Measurements from ENCODE around the gene ARF4.
"Not testable (repeated sequence)": the region's sequence is repeated elsewhere in the genome, so short reads cannot be mapped to it uniquely, and the experiment has no call there.

ARF4 gene

DNA sequence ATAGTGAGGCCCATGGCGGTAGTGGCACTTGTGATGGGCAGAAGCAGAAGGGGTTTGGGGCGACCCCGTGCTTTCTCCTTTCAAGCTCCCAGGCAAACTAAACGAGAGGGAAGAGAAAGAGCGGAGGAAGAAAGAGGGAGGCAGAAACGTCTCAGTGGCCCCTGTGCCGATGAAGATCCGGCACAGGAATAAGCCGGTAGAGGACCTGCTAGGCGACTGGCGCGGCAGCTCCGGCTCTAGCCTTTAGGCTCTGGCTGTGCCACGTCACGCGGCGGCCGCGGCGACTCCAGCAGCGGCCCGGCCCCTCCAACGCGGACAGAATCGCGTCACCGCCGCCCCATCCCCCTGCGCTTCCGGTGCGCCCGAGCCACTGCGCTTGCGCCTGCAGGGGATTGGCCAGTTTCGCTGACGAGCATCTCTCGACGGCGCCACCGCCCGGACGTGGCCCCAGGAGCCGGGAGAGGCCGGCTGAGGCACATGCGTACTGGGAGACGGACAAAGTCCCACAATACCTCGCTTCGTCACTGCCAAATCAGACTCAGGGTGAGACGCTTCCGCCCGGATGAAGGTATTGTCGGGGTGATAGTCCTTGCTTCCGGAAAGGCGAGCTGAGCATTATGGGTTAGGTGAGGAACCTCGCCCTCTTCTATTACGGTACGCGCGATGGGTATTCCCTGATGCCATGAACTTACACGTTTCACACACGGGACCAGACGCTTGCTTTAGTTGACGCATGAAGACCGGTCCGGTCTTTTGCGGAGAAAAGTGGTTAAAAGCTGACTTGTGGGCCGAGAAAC is at the start of gene ARF4:
Gene ARF4, minus strand, starts transcription at position 218 of the 797 bp plus-strand sequence. Its CDS starts 204 bp downstream, at position 14.
- Histone ChIP-seq H3K4me1 (ENCODE audit: control insufficient read depth, insufficient read depth, low read length) (peaks cover 26% of the 10 kb centered on the region), H3K9me3 (ENCODE audit: control insufficient read depth in 2 of 2, low read length in 2 of 2) (no peaks in the 10 kb centered on the region)

DNA sequence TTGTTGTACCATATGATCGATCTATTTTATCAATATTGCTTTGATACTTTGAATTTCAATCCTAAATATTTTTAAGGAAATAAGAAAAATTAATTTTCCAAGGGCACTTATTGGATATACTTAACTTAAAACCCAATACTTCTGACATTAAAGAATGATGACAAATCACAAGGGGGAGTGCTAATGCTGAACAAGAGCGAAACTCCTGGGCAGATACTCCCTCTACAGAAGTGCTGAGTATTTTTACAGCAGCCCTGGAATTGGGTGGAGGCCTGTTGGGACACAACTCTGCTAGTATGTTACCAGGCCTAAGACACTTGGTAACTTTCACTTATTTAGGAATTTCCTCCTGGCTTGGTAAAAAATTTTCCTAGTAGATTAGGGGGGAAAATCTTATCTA is 49.6 kb upstream of the ARF4 start:
- H3K27me3 ChIP-seq (ENCODE audit: control insufficient read depth in 1 of 2, insufficient read depth in 2 of 2, low read length in 2 of 2), result no peaks in the 10 kb centered on the region
- no peak overlapping the region for H3K27ac ChIP-seq (ENCODE audit: low read length)
- H3K36me3 ChIP-seq (ENCODE audit: control insufficient read depth in 2 of 2, insufficient read depth in 2 of 2, low read length in 2 of 2), result peaks cover 25% of the 10 kb centered on the region in 2 donors
- H3K4me1 ChIP-seq (ENCODE audit: control insufficient read depth, insufficient read depth, low read length), result peaks cover 4% of the 10 kb centered on the region
- H3K4me3 ChIP-seq (ENCODE audit: low read length in 2 of 2), result no peak overlapping the region
- H3K9ac ChIP-seq (ENCODE audit: low read length in 2 of 2), result no peak overlapping the region
- no peaks in the 10 kb centered on the region for H3K9me3 ChIP-seq (ENCODE audit: control insufficient read depth in 2 of 2, low read length in 2 of 2)

More for the DNA sequence above, at the start of gene ARF4:
- Histone ChIP-seq H3K4me3 (ENCODE audit: low read length in 2 of 2) (peak within 1 kb of the TSS; percentile 99), H3K36me3 (ENCODE audit: control insufficient read depth in 2 of 2, insufficient read depth in 2 of 2, low read length in 2 of 2) (peaks cover 0 to 6% of the 10 kb centered on the region in 2 donors), H3K27me3 (ENCODE audit: control insufficient read depth in 1 of 2, insufficient read depth in 2 of 2, low read length in 2 of 2) (no peaks in the 10 kb centered on the region), H3K27ac (ENCODE audit: low read length) (peak within 1 kb of the TSS; percentile 99), H3K9ac (ENCODE audit: low read length in 2 of 2) (peak within 1 kb of the TSS; percentile 100)

DNA sequence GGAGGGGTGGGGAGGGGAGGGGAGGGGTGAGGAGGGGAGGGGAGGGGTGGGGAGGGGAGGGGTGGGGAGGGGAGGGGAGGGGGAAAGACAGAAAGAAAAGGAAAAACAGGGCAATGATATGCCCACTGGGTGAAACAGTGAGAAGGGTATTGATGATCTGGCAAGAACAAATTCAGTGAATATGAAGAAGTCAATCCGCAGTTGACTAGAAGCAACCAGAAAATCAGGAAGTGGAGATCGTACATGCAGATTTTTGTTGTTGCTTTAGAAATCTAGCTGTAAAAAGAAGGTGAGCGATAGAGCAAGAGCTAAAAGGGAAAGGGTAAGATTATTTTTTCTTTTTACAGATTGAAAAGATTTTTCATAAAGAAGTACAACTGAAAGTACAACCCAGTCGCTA is 47.6 kb upstream of the ARF4 start:
- Histone ChIP-seq H3K9ac (ENCODE audit: low read length in 2 of 2) (no peak overlapping the region), H3K27me3 (ENCODE audit: control insufficient read depth in 1 of 2, insufficient read depth in 2 of 2, low read length in 2 of 2) (no peaks in the 10 kb centered on the region), H3K4me1 (ENCODE audit: control insufficient read depth, insufficient read depth, low read length) (peaks cover 4% of the 10 kb centered on the region), H3K27ac (ENCODE audit: low read length) (no peak overlapping the region), H3K36me3 (ENCODE audit: control insufficient read depth in 2 of 2, insufficient read depth in 2 of 2, low read length in 2 of 2) (peaks cover 25 to 26% of the 10 kb centered on the region in 2 donors), H3K4me3 (ENCODE audit: low read length in 2 of 2) (no peak overlapping the region), H3K9me3 (ENCODE audit: control insufficient read depth in 2 of 2, low read length in 2 of 2) (no peaks in the 10 kb centered on the region)

DNA sequence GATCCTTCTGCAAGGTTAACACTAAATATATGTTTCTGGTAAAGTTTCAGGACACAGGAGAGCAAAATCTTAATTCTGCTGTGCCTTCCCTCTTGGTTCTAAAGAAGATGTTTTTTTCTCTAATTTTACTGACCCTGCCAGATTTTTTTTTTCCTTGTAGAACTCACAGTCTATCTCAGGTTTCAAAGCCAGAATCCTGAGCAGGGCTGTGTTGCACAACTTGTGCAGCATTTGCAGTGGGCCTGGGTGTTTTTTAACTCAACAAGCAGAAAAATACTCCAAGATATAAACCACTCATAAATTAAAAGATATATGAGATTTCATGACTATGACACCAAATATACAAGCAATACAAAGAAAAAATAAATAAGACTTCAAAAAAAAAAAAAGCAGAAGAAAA is 40.2 kb upstream of the ARF4 start:
- Histone ChIP-seq H3K9me3 (ENCODE audit: control insufficient read depth in 2 of 2, low read length in 2 of 2) (no peaks in the 10 kb centered on the region), H3K27me3 (ENCODE audit: control insufficient read depth in 1 of 2, insufficient read depth in 2 of 2, low read length in 2 of 2) (no peaks in the 10 kb centered on the region), H3K4me3 (ENCODE audit: low read length in 2 of 2) (no peak overlapping the region), H3K27ac (ENCODE audit: low read length) (no peak overlapping the region), H3K36me3 (ENCODE audit: control insufficient read depth in 2 of 2, insufficient read depth in 2 of 2, low read length in 2 of 2) (peaks cover 22 to 33% of the 10 kb centered on the region in 2 donors), H3K9ac (ENCODE audit: low read length in 2 of 2) (no peak overlapping the region), H3K4me1 (ENCODE audit: control insufficient read depth, insufficient read depth, low read length) (no peaks in the 10 kb centered on the region)

DNA sequence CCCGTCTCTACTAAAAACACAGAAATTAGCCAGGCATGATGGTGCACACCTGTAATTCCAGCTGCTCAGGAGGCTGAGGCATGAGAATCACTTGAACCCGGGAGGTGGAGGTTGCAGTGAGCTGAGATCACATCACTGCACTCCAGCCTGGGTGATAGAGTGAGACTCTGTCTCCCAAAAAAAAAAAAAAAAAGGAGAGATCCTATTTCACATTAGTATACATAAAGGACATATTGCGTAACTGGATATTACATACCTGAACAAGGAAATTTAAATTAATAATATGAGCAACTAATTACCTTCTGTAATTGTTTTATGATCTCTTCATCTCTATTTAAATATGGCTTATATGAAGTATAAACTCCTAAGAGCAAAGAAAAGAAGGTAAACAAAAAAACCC is 37.1 kb upstream of the ARF4 start:
- not testable (repeated sequence) for H3K9me3 ChIP-seq (ENCODE audit: control insufficient read depth in 2 of 2, low read length in 2 of 2); H3K27ac ChIP-seq (ENCODE audit: low read length); H3K27me3 ChIP-seq (ENCODE audit: control insufficient read depth in 1 of 2, insufficient read depth in 2 of 2, low read length in 2 of 2); H3K4me1 ChIP-seq (ENCODE audit: control insufficient read depth, insufficient read depth, low read length); H3K9ac ChIP-seq (ENCODE audit: low read length in 2 of 2); H3K4me3 ChIP-seq (ENCODE audit: low read length in 2 of 2)
- peaks cover 21 to 24% of the 10 kb centered on the region in 2 donors for H3K36me3 ChIP-seq (ENCODE audit: control insufficient read depth in 2 of 2, insufficient read depth in 2 of 2, low read length in 2 of 2)

DNA sequence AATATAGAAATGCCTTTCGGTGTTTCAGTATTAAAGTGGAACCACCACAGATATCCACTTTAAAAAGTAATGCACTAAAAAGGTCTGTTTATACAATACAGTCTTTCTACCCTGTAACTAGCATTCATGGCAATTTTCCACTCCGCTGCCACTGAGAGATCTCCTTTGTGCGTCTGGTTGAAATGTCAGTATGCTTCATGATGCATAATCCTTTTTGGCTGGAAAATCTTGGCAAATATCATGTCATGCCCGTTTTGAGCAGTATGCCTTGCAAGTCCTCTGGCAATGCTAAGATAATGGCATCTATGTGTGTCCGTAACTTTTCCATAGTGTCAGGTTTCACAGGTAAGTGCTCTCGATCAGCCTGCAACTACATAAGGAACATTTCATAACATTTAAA is 30.8 kb upstream of the ARF4 start:
- Histone ChIP-seq H3K27ac (ENCODE audit: low read length) (no peak overlapping the region), H3K4me3 (ENCODE audit: low read length in 2 of 2) (no peak overlapping the region), H3K27me3 (ENCODE audit: control insufficient read depth in 1 of 2, insufficient read depth in 2 of 2, low read length in 2 of 2) (no peaks in the 10 kb centered on the region), H3K4me1 (ENCODE audit: control insufficient read depth, insufficient read depth, low read length) (no peaks in the 10 kb centered on the region), H3K9me3 (ENCODE audit: control insufficient read depth in 2 of 2, low read length in 2 of 2) (no peaks in the 10 kb centered on the region), H3K9ac (ENCODE audit: low read length in 2 of 2) (no peak overlapping the region), H3K36me3 (ENCODE audit: control insufficient read depth in 2 of 2, insufficient read depth in 2 of 2, low read length in 2 of 2) (peaks cover 17 to 20% of the 10 kb centered on the region in 2 donors)

DNA sequence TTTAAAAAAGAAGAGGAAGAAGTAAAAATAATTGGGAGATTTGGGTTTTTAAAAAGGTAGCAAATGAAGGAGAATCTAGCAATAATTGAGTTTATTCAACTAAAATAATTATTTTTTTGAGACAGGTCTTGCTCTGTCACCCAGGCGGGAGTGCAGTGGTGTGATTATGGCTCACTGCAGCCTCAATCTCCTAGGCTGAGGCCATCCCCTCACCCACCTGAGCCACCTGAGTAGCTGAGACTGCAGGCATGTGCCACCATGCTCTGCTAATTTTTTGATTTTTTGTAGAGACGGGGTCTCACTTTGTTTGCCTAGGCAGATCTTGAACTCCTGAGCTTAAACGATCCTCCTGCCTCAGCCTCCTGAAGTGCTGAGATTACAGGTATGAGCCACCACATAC is 27.7 kb upstream of the ARF4 start:
- Histone ChIP-seq H3K4me1 (ENCODE audit: control insufficient read depth, insufficient read depth, low read length) (no peaks in the 10 kb centered on the region), H3K27me3 (ENCODE audit: control insufficient read depth in 1 of 2, insufficient read depth in 2 of 2, low read length in 2 of 2) (no peaks in the 10 kb centered on the region), H3K9me3 (ENCODE audit: control insufficient read depth in 2 of 2, low read length in 2 of 2) (no peaks in the 10 kb centered on the region), H3K36me3 (ENCODE audit: control insufficient read depth in 2 of 2, insufficient read depth in 2 of 2, low read length in 2 of 2) (peaks cover 6 to 15% of the 10 kb centered on the region in 2 donors), H3K27ac (ENCODE audit: low read length) (no peak overlapping the region), H3K9ac (ENCODE audit: low read length in 2 of 2) (no peak overlapping the region), H3K4me3 (ENCODE audit: low read length in 2 of 2) (no peak overlapping the region)

DNA sequence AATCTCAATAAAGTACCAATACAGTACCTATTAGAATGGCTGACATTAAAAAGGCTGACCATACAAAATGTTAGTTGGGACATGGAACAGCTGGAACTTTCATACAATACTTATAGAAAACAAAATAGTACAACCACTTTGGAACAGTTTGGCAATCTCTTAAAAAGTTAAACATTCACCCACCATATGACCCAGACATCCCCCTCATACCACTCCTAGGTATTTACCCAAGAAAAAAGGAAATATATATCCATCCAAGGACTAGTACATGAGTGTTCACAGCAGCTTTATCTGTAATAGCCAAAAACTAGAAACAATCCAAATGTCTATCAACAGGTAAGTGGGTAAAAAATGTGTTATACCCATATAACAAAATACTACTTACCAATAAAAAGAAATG is 25.2 kb upstream of the ARF4 start:
- no peaks in the 10 kb centered on the region for H3K4me1 ChIP-seq (ENCODE audit: control insufficient read depth, insufficient read depth, low read length)
- H3K9me3 ChIP-seq (ENCODE audit: control insufficient read depth in 2 of 2, low read length in 2 of 2), result no peaks in the 10 kb centered on the region
- H3K27me3 ChIP-seq (ENCODE audit: control insufficient read depth in 1 of 2, insufficient read depth in 2 of 2, low read length in 2 of 2), result no peaks in the 10 kb centered on the region
- peaks cover 5 to 12% of the 10 kb centered on the region in 2 donors for H3K36me3 ChIP-seq (ENCODE audit: control insufficient read depth in 2 of 2, insufficient read depth in 2 of 2, low read length in 2 of 2)
- H3K4me3 ChIP-seq (ENCODE audit: low read length in 2 of 2), result no peak overlapping the region
- H3K9ac ChIP-seq (ENCODE audit: low read length in 2 of 2), result no peak overlapping the region
- no peak overlapping the region for H3K27ac ChIP-seq (ENCODE audit: low read length)

DNA sequence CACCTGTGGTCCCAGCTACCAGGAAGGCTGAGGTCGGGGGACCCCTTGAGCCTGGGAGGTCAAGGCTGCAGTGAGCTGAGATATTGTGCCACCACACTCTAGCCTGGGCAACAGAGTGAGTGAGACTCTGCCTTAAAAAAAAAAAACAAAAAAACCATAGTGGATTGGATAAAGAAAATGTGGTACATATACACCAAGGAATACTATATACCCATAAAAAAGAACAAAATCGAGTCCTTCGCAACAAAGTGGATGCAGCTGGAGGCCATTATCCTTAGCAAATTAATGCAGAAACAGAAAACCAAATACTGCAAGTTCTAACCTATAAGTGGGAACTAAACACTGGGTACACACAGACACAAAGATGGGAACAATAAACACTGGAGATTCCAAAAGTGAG is 20.6 kb upstream of the ARF4 start:
- Histone ChIP-seq H3K4me3 (ENCODE audit: low read length in 2 of 2) (no peak overlapping the region), H3K4me1 (ENCODE audit: control insufficient read depth, insufficient read depth, low read length) (no peaks in the 10 kb centered on the region), H3K9me3 (ENCODE audit: control insufficient read depth in 2 of 2, low read length in 2 of 2) (no peaks in the 10 kb centered on the region), H3K27ac (ENCODE audit: low read length) (no peak overlapping the region), H3K36me3 (ENCODE audit: control insufficient read depth in 2 of 2, insufficient read depth in 2 of 2, low read length in 2 of 2) (peaks cover 0 to 3% of the 10 kb centered on the region in 2 donors), H3K27me3 (ENCODE audit: control insufficient read depth in 1 of 2, insufficient read depth in 2 of 2, low read length in 2 of 2) (no peaks in the 10 kb centered on the region), H3K9ac (ENCODE audit: low read length in 2 of 2) (no peak overlapping the region)

DNA sequence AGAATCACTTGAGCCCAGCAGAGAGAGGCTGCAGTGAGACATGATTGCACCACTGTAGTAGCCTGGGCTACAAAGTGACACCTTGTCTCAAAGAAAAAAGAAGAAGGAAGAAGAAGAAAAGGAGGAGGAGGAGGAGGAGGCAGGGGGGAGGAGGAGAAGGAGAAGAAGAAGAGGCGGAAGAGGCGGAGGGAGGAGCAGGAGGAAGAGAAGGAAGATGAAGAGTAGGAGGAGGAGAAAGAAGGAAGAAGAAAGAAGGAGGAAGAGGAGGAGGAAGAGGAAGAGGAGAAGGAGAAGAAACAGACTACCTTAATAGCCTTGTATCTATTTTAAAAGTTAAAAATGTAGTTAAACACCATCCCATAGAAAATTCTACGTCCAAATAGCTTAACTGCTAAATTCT is 19.1 kb upstream of the ARF4 start:
- Histone ChIP-seq H3K27me3 (ENCODE audit: control insufficient read depth in 1 of 2, insufficient read depth in 2 of 2, low read length in 2 of 2) (no peaks in the 10 kb centered on the region), H3K9me3 (ENCODE audit: control insufficient read depth in 2 of 2, low read length in 2 of 2) (no peaks in the 10 kb centered on the region), H3K9ac (ENCODE audit: low read length in 2 of 2) (no peak overlapping the region), H3K4me3 (ENCODE audit: low read length in 2 of 2) (no peak overlapping the region), H3K27ac (ENCODE audit: low read length) (no peak overlapping the region), H3K4me1 (ENCODE audit: control insufficient read depth, insufficient read depth, low read length) (no peaks in the 10 kb centered on the region), H3K36me3 (ENCODE audit: control insufficient read depth in 2 of 2, insufficient read depth in 2 of 2, low read length in 2 of 2) (peaks cover 0 to 3% of the 10 kb centered on the region in 2 donors)

DNA sequence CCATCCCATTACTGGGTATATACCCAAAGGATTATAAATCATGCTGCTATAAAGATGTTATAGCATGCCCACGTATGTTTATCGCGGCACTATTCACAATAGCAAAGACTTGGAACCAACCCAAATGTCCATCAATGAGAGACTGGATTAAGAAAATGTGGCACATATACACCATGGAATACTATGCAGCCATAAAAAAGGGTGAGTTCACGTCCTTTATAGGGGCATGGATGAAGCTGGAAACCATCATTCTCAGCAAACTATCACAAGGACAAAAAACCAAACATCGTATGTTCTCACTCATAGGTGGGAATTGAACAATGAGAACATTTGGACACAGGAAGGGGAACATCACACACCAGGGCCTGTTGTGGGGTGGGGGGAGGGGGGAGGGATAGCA is 14.7 kb upstream of the ARF4 start:
- H3K9ac ChIP-seq (ENCODE audit: low read length in 2 of 2), result not testable (repeated sequence)

More for the DNA sequence above, 14.7 kb upstream of the ARF4 start:
- not testable (repeated sequence) for H3K9me3 ChIP-seq (ENCODE audit: control insufficient read depth in 2 of 2, low read length in 2 of 2); H3K27me3 ChIP-seq (ENCODE audit: control insufficient read depth in 1 of 2, insufficient read depth in 2 of 2, low read length in 2 of 2); H3K36me3 ChIP-seq (ENCODE audit: control insufficient read depth in 2 of 2, insufficient read depth in 2 of 2, low read length in 2 of 2); H3K4me3 ChIP-seq (ENCODE audit: low read length in 2 of 2); H3K27ac ChIP-seq (ENCODE audit: low read length); H3K4me1 ChIP-seq (ENCODE audit: control insufficient read depth, insufficient read depth, low read length)

Data from stomach smooth muscle (tissue), 2 donors.